Measurements from ENCODE around the gene TTLL5. TPM values are rescaled to one million over a fixed set of nuclear protein-coding genes. Genes with fewer than 3 reads are reported as not detected.

The TTLL5 gene
- total RNA-seq, 1 donor from 2014 or later = 15.5 TPM

- Histone ChIP-seq H3K27me3 (ENCODE audit: control insufficient read depth, insufficient read depth, low read length) (no peaks in the 10 kb centered on the region), H3K4me3 (ENCODE audit: low read depth, low read length) (no peak overlapping the region), H3K36me3 (ENCODE audit: control insufficient read depth, insufficient read depth, low read length) (peaks cover 3% of the 10 kb centered on the region)
- FAIRE-seq (no peak), DNase-seq (ENCODE audit: low read depth) (no peak)
- no peak for TF ChIP-seq CTCF (IDR thresholded peaks at IDR 0.05; ENCODE audit: insufficient read depth, low read length, severe bottlenecking)
Observed at GRCh38 chr14:75646762-75647161, 14.3 kb upstream of the TTLL5 start.

- H3K4me3 ChIP-seq (ENCODE audit: low read depth, low read length) = no peak overlapping the region
- no peak for TF ChIP-seq CTCF (IDR thresholded peaks at IDR 0.05; ENCODE audit: insufficient read depth, low read length, severe bottlenecking)
- H3K36me3 ChIP-seq (ENCODE audit: control insufficient read depth, insufficient read depth, low read length) = peaks cover 6% of the 10 kb centered on the region
- no peaks in the 10 kb centered on the region for H3K27me3 ChIP-seq (ENCODE audit: control insufficient read depth, insufficient read depth, low read length)
- DNase-seq (ENCODE audit: low read depth) (no peak), FAIRE-seq (no peak)
Observed at GRCh38 chr14:75647640-75648039, 13.4 kb upstream of the TTLL5 start.

- TF ChIP-seq CTCF (IDR thresholded peaks at IDR 0.05; ENCODE audit: insufficient read depth, low read length, severe bottlenecking) = no peak
- Histone ChIP-seq H3K36me3 (ENCODE audit: control insufficient read depth, insufficient read depth, low read length) (peaks cover 6% of the 10 kb centered on the region), H3K27me3 (ENCODE audit: control insufficient read depth, insufficient read depth, low read length) (no peaks in the 10 kb centered on the region), H3K4me3 (ENCODE audit: low read depth, low read length) (no peak overlapping the region)
- peak; percentile 93 for FAIRE-seq
- DNase-seq (ENCODE audit: low read depth) = peak; percentile 95
Observed at GRCh38 chr14:75648066-75648838, 12.8 kb upstream of the TTLL5 start.

GRCh38 chr14:75649337-75649736 is 11.7 kb upstream of the TTLL5 start:
- TF ChIP-seq CTCF (IDR thresholded peaks at IDR 0.05; ENCODE audit: insufficient read depth, low read length, severe bottlenecking) = no peak
- Histone ChIP-seq H3K27me3 (ENCODE audit: control insufficient read depth, insufficient read depth, low read length) (no peaks in the 10 kb centered on the region), H3K36me3 (ENCODE audit: control insufficient read depth, insufficient read depth, low read length) (peaks cover 6% of the 10 kb centered on the region), H3K4me3 (ENCODE audit: low read depth, low read length) (no peak overlapping the region)
- DNase-seq (ENCODE audit: low read depth) (no peak), FAIRE-seq (no peak)

- FAIRE-seq (no peak), DNase-seq (ENCODE audit: low read depth) (no peak)
- Histone ChIP-seq H3K4me3 (ENCODE audit: low read depth, low read length) (no peak overlapping the region), H3K27me3 (ENCODE audit: control insufficient read depth, insufficient read depth, low read length) (no peaks in the 10 kb centered on the region), H3K36me3 (ENCODE audit: control insufficient read depth, insufficient read depth, low read length) (peaks cover 6% of the 10 kb centered on the region)
- TF ChIP-seq CTCF (IDR thresholded peaks at IDR 0.05; ENCODE audit: insufficient read depth, low read length, severe bottlenecking) = no peak
Observed at GRCh38 chr14:75649773-75650172, 11.3 kb upstream of the TTLL5 start.
